Neural crest cell (in vitro differentiated cells): ENCODE data around the gene ANK3. TPM values are rescaled to one million over a fixed set of nuclear protein-coding genes. Genes with fewer than 3 reads are reported as not detected.
A peak's percentile ranks its signal among the peaks of the same experiment; 100 is the strongest.

Source experiments
- DNase-seq: peaks from one replicate; pipeline ENCODE4 v3.0.0; 2021; ENCODE audit warnings: low read depth, mixed read lengths, low spot score
- H3K27ac Mint-ChIP-seq: one replicate; pipeline ENCODE4 v1.8.0; 2021; ENCODE audit warnings: mild to moderate bottlenecking, mixed read lengths; ENCODE audit not compliant: unreplicated experiment
- H3K27me3 Mint-ChIP-seq: 2 replicates; pipeline ENCODE4 v1.8.0; 2021; ENCODE audit warnings: low read depth, mild to moderate bottlenecking, mixed read lengths
- H3K36me3 Mint-ChIP-seq: 2 replicates; pipeline ENCODE4 v1.8.0; 2021; ENCODE audit warnings: low read depth, mild to moderate bottlenecking, mixed read lengths
- H3K4me1 Mint-ChIP-seq: 2 replicates; pipeline ENCODE4 v1.8.0; 2021; ENCODE audit warnings: mixed read lengths
- H3K4me3 Mint-ChIP-seq: one replicate; pipeline ENCODE4 v1.8.0; 2021; ENCODE audit warnings: mild to moderate bottlenecking, mixed read lengths
- H3K9me3 Mint-ChIP-seq: 2 replicates; pipeline ENCODE4 v1.8.0; 2021; ENCODE audit warnings: mixed read lengths
- total RNA-seq: library from RNA; stranded (reverse); gene quantifications from 2 replicates; pipeline ENCODE4 v1.2.1, GENCODE V29; 2021
- TF ChIP-seq, protein P1 (sequence below): fragments of 200-600 bp; sonication (generic); conservative IDR thresholded peaks from 2 replicates; pipeline ENCODE4 v1.5.0; 2021; ENCODE audit warnings: antibody characterized with exemption, mild to moderate bottlenecking

The ANK3 gene
- total RNA-seq, 1 donor from 2014 or later = 45.2 TPM

DNA sequence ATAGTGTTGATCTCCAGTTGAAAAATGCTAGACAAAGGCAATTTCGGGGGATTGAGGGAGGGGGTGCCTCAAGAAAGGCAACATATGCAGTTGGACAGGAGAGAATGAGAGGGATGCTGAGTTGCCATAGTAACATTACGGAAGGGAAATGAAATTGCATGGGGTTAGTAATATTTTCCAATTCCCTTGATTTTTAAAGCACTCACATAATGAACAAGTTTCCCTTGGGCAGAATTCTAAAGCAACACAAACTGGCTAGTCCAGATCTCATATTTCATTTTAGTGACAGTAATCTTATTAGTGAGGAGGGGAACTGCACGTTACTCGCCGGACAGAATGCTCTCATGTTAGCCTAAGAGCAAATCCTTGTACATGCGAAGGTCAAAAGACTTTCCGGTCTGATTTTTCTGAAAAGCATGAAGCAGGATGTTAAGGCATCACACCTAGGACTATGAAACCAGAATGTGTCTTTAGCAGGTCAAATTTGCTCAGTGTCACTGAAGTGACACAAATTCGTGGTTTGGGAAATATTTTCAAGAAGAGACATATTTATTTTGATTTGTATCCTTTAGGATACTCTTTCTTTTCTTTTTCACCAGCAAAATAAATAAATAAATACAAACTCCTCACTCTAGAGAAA lies 165.5 kb downstream of the ANK3 start:
- DNase-seq = no peak
- TF ChIP-seq, protein P1, sequence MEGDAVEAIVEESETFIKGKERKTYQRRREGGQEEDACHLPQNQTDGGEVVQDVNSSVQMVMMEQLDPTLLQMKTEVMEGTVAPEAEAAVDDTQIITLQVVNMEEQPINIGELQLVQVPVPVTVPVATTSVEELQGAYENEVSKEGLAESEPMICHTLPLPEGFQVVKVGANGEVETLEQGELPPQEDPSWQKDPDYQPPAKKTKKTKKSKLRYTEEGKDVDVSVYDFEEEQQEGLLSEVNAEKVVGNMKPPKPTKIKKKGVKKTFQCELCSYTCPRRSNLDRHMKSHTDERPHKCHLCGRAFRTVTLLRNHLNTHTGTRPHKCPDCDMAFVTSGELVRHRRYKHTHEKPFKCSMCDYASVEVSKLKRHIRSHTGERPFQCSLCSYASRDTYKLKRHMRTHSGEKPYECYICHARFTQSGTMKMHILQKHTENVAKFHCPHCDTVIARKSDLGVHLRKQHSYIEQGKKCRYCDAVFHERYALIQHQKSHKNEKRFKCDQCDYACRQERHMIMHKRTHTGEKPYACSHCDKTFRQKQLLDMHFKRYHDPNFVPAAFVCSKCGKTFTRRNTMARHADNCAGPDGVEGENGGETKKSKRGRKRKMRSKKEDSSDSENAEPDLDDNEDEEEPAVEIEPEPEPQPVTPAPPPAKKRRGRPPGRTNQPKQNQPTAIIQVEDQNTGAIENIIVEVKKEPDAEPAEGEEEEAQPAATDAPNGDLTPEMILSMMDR = no peak
- H3K4me1 Mint-ChIP-seq = no peaks in the 10 kb centered on the region
- no peak overlapping the region for H3K4me3 Mint-ChIP-seq
- H3K9me3 Mint-ChIP-seq = no peaks in the 10 kb centered on the region
- H3K27ac Mint-ChIP-seq = no peak overlapping the region
- no peaks in the 10 kb centered on the region for H3K36me3 Mint-ChIP-seq
- no peaks in the 10 kb centered on the region for H3K27me3 Mint-ChIP-seq

DNA sequence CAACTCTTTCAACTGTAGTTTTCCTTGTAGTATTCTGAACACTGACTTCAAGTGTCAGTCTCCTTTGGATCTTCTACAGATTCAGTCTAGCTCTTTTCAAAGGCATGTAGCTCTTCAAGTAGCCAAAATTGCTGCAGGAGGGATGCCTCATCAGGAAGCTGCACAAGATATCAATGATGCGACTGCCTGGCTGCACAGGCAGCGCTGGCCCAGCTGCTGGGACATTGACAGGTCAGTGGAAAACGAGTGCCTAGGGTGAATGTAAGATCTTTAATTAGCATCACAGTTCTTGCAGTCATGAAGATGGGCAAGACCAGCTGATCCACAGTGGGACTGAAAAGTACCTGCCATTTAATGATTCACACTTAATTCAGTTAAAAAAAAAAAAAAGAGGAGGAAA lies 167.6 kb downstream of the ANK3 start:
- H3K36me3 Mint-ChIP-seq = peaks cover 4% of the 10 kb centered on the region
- H3K27me3 Mint-ChIP-seq = no peaks in the 10 kb centered on the region
- no peaks in the 10 kb centered on the region for H3K4me1 Mint-ChIP-seq
- H3K9me3 Mint-ChIP-seq = peaks cover 4% of the 10 kb centered on the region
- H3K27ac Mint-ChIP-seq = no peak overlapping the region
- no peak for DNase-seq
- H3K4me3 Mint-ChIP-seq = no peak overlapping the region
- TF ChIP-seq, protein P1 = no peak

DNA sequence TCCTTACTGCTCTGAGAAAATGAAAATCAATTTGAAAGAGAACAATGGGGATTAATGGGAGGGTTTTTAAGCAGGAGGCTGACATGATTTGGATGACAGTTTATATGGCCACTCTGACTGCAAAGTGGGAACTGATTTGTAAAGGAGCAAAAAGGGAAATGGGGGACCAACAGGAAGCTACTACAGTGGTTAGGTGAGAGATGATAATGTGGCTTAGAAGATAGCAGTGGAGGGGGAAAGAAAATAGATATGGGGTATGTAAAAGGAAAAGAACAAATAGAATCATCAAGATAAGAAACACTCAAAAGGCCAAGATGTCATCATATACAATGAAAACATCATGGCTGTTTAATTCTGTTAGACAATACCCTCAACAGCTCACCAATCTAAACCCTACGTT lies 177.5 kb downstream of the ANK3 start:
- peak overlapping the region; percentile 32 for H3K27ac Mint-ChIP-seq
- DNase-seq = no peak
- H3K36me3 Mint-ChIP-seq = peaks cover 4% of the 10 kb centered on the region
- TF ChIP-seq, protein P1 = no peak
- no peak overlapping the region for H3K4me3 Mint-ChIP-seq
- peaks cover 1% of the 10 kb centered on the region for H3K9me3 Mint-ChIP-seq
- no peaks in the 10 kb centered on the region for H3K27me3 Mint-ChIP-seq
- H3K4me1 Mint-ChIP-seq = peaks cover 9% of the 10 kb centered on the region

DNA sequence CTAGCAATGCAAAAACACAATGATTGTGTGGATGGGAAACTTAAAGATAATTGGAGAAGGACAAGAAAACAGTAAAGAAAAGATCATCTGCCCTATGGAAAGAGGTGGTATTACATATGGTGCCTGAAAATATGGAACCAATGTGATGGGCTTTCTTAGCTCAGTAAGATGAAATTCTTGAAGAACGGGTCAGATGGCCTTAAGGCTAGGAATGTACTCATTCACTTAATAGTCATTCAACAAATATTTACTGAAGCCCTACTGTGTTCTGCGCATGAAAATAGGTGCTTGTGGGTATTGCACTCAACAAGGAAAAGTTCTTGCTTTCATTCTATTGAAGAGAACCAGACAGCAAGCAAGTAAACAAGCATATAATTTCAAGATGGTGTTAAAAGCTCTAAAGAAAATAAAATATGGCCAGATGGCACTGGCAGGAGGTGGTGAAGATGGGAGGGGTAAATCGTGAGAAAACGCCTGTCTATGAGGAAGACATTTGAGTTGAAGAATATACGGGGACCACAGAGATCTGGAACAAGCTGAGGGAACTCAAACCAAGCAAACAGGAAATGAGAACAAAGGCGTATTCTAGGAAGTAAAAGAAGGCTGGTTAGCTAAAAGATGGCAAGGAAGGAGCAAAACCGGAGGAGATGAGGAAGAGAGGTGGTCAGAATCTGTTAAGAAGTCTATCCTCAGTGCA lies 179.7 kb downstream of the ANK3 start:
- Mint-ChIP-seq H3K4me3 (no peak overlapping the region), H3K9me3 (no peaks in the 10 kb centered on the region)
- no peak for DNase-seq

DNA sequence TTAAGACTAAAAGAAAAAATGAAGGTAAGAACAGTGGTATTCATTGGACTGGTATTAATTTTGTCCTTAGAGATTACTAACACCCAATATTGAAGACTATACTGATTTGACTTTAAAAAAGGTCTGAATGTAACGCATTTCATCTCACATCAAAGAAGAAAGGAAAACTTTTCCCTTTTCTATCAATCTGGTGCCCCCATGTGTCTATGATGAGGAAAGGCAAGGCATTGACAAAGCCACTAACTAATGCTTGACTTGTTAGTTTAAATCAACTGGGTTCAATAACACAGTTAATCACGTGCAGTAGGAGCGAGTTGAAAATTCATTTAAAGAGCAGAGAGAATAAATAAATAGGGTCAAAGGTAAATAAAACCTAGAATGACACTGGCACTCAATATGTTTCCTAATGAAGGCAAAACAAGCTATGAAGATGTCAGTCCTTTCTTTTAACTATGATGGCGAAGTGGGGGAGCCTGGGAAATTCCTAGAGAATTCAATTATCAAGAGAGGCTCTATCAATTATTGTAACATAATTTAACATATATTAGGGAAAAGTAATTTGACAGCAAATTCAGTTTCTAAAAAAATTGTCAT lies 180.9 kb downstream of the ANK3 start:
- no peaks in the 10 kb centered on the region for H3K27me3 Mint-ChIP-seq
- DNase-seq = no peak
- no peak overlapping the region for H3K27ac Mint-ChIP-seq
- TF ChIP-seq, protein P1 = peak; percentile 83
- H3K4me1 Mint-ChIP-seq = peaks cover 9% of the 10 kb centered on the region
- H3K4me3 Mint-ChIP-seq = no peak overlapping the region
- peaks cover 2% of the 10 kb centered on the region for H3K36me3 Mint-ChIP-seq
- no peaks in the 10 kb centered on the region for H3K9me3 Mint-ChIP-seq

More for the DNA sequence above, 179.7 kb downstream of the ANK3 start:
- Mint-ChIP-seq H3K36me3 (peaks cover 4% of the 10 kb centered on the region), H3K27me3 (no peaks in the 10 kb centered on the region), H3K27ac (no peak overlapping the region), H3K4me1 (peaks cover 9% of the 10 kb centered on the region)
- TF ChIP-seq, protein P1 = no peak
